Stimulated activated CD4-positive, alpha-beta T cell treated with anti-CD3 and anti-CD28 coated beads, Interleukin-2, amount 100 ng/mL, for 4 hours (primary cell): ENCODE results near the gene IL1R2.

Experiments used
- DNase-seq: peaks from one replicate; pipeline ENCODE4 v3.0.0-alpha.2; 2020; ENCODE audit warnings: low read depth

Gene IL1R2

GRCh38 chr2:102022884-102023539 is 31.3 kb downstream of the IL1R2 start:
- no peak for DNase-seq

DNA sequence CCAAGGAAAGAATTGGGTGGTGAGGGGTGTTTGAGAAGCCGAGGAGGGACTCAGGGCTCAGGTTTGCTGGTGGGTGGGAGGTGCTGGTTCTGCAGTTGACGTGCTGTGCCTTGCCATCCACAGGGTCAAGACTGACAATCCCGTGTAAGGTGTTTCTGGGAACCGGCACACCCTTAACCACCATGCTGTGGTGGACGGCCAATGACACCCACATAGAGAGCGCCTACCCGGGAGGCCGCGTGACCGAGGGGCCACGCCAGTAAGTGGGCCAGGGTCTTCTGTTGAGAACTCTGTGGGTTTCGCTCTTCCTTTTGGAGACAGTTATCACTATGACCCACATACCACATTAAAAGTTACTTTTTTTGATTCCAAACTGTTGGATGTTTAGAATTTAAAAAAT is 32.6 kb downstream of the IL1R2 start:
- no peak for DNase-seq

GRCh38 chr2:102025016-102025501 is 33.3 kb downstream of the IL1R2 start:
- DNase-seq: no peak

DNA sequence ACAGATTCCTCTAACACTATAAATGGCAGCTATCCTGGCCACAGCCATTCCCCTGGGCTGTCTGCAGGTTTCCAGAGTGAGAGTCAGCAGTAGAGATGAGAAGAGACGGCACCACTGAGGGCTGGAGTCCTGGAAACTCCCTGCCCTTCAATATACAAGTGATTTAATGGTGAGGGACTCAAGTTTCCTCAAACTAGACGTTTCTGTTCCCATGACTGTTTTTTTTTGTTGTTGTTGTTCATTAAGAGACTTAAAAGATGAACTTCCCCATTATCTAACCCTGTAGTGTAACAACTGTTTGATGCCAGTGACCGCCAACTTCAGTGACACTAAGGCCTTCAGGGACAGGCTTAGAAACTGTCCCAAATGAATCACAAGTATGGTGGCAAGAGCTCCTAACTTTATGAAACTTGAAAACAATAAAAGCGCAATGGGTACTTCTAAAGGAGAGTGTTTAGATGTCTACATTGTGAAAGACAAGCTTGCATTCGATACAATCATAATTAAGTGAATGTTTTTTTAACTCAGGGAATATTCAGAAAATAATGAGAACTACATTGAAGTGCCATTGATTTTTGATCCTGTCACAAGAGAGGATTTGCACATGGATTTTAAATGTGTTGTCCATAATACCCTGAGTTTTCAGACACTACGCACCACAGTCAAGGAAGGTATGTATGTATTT is 34.0 kb downstream of the IL1R2 start:
- no peak for DNase-seq

- no peak for DNase-seq
Observed at GRCh38 chr2:102027036-102027980, 35.5 kb downstream of the IL1R2 start.

DNA sequence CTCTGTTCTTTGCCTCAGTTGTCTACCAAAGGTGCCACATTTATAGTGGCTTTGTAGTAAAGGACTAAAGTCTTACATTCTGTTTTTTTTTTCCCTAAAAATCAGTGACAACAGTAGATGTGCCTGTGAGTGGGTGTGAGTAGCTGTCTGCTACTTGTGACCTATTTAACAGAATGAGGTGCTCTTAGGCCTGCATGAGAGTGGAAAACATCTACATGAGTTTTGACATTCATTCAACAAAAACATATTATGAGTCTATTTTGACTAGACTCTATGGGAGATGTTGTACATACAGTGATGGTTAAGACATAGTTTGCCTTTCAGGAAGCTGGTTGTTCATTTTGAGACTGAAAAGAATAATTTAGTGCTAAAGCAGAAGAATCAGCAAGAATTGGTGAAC is 36.7 kb downstream of the IL1R2 start:
- DNase-seq: no peak

DNA sequence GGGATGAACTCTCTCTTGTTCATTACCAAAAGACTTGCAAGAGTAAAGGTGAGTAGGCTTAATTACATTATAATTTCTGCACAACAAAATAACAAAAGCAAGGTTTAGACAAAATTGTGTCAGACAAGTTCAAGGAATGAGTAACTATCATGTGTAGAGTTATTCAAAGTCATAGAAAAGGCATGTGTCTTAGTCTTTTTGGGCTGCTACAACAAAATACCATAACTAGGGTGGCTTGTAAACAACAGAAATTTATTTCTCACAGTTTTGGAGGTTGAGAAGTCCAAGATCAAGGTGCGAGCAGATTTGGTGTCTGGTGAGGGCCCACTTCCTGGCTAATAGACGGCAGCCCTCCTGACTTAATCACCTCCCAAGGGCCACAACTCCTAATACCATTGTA is 37.6 kb downstream of the IL1R2 start:
- DNase-seq: no peak

DNA sequence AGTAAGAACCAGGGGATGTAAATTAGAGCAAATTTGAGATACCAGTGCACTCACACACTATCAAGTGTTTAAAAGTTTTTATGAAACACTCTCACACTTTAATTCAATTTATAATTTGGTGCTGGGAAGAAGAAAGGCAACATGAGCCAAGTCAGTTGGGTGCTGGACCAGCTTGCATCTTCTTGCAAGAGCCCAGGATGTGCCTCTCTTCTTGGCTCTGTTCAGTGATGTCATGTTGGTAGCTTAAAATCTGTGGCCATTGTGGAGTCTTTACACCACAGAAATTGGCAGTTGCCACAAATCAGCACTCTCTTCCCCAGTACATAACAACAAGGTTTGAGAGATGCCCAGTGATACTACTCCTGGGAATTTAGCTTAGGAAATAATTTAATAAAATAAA is 38.2 kb downstream of the IL1R2 start:
- DNase-seq: no peak

DNA sequence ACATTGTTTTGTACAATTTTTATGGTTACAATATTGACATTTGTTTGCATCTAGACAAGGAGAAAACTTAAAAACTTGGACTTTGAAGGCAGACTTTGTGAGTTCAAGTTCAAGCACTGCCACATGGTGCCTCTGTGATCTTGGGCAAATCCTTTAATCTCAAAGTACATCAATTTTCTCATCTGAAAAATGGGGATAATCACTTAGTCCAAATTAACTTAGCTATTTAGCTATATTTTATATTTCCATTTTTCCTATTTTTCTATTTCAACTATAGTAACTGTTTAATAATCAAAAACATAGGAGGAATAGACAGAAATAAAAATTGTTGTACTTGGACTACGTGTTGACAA is 38.7 kb downstream of the IL1R2 start:
- no peak for DNase-seq

DNA sequence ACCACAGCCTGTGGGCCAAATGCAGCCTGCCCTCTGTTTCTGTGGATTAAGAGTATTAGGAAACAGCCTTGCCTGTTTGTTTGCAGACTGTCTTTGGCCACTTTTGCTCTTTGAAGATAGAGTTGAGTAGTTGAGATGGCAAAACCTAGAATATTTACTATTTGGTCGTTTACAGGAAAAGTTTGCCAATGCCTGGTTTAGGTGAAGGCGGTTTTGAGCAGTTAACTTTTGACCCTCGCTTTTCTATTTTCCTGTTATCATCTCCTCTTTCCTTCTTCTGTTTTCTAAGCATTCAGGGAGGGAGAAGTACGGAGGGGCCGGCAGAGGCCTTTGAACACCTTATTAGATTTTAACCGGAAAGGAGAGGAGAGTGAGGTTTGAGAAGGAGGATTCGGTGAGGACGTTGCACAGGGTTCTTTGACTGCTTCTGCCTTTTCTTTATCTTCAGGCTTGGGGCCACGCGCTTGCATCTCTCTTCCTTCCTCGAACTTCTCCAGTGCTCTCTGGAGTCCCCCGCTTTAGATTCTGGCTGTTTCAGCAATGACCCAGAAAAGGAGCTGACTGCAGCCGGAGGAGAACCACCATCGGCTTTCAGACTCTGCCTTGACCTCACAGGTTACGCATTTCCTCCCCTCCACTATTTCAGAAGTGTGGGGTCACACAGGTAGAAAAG is 39.2 kb downstream of the IL1R2 start:
- DNase-seq: no peak

DNA sequence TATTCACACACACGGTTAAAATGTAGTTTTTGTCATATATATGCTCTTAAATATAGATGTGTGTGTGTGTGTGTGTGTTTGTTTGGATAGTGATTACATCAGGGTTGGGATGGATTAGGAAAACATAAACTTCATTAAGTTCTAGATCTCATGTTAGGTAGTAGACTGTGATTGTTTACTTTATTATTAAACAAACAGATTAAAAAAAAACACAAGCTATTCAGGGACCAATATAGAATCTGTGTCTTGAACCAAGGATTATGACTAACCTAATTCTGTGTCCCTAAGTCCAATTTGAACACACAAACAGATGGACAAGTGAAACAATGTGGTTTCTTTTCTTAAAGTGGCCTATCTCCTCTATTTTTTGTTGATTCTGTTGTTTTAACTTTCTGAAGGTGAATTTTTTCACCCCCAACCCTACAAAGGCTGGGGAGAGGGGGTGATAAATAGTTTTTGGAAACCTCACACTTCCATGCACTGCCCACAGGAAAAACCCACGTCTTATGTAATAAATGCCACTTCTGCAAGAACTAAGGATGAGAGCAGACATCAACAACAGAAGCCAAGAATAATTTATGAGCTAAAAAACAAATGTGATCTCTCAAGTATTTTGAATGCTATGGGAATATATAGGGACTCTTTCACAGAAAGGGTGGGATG is 40.7 kb downstream of the IL1R2 start:
- no peak for DNase-seq

DNA sequence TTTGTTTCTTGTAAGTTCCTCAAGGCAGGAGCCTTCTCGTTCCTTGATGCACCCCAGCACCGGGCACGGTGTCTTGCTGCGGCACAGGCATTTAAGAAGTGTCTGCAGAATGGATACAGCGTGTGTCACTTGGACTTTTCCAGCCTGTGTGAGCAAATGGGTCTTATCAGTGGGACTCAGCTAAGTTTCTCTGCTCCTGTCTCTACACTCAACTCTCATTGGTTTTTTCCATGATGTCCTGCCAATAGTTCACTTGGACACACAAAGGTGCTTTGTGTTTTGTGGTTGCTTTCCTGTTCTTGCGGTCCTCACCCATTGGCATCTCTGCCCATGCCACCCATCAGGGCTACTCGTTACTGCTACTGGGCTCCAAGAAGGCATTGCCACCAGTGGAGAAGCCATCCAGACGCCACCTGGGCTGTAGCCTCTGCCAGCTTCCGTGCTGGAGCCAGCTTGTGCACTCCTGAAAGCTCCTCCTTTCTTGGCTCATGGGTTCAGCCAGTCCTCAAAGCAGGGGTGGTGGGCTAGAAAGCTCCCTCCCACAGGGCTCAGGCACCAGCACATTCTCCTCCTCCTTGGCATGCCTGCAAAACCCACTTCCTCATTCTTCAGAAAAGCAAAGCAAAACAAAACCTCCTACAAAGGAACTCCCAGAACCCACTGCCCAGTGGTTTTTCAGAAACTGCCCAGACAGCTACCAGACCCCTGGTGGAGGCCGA is 41.4 kb downstream of the IL1R2 start:
- no peak for DNase-seq

DNA sequence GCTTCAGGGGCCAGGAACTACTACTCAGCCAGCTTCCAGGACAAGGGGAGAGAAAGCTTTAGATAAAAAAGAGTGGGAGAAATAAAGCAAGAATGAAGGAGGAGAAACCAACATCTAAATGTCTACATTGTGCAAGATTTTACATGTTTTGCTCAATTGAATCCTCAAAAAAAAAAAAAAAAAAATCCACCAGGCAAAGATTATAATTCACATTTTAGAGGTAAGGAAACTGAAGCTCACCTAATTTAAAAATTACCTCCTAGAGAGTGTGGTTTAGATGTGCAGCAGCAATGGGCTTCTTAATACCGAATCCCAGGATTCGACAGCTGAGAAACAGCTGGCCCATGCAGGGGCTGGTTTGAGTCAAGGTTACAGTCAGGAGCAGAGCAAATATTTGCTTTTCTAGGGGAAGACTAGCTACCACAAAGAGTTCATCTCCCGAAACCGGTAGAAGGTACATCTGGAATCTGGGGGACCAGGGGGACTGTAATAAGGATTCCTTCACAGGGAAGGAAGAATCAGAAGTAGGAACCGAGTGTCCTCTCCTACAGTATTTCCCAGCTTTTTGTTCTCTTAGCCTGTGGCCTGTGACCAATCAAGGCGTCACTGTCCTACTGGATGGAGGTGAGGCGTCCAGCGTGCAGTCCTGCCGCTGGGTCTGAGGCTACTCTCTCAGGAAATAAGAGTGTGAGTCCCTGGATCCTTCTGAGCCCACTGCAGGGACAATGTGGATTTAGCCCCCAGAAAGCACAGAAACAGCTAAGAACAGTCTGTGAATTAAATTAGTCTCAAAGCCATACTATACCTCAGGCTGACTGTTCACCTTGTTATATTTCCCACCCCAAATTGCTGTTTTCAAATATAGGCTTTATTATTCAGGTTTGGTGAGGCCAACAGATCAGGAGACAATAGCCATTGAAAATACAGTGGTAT is 42.3 kb downstream of the IL1R2 start:
- DNase-seq: no peak

DNA sequence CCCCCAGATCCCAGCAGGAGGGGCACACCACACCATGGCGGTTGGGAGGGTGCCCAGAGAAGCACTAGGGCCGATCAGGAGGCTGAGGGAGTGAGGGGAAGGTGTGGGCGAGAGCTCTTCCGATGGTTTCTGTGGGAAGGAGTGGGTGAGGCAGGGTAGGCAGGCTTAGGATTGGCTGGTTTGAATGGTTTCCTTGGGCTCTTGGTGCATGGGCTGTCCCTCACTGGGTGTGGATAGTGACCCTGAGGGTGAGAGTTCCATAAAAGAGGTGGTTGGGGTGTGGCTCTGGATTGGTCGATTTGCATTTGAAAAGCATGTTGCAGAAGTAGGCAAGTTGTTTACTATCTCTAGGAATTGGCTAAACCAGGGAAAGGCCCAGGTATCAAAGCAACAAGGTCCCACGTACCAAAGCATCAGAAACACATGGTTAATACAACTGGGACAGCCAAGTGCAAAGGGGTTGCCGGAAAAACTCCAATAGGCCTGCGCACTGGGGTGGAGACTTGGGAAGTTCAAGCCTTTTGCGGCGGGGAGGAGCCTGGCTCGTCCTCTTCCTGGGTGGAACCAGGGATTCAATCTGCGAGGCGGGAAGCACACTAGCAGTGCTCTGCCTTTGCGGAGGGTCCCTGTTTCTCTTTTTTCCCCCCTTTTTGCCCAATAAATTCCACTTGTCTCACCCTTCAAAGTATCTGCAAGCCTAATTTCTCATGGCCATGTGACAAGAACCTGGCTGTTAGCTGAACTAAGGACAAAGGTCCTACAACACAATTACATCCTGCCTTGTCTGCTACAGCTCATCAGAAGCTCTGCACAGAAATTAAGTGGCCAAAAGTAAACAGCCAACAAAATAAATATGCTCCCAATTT is 43.2 kb downstream of the IL1R2 start:
- DNase-seq: no peak

DNA sequence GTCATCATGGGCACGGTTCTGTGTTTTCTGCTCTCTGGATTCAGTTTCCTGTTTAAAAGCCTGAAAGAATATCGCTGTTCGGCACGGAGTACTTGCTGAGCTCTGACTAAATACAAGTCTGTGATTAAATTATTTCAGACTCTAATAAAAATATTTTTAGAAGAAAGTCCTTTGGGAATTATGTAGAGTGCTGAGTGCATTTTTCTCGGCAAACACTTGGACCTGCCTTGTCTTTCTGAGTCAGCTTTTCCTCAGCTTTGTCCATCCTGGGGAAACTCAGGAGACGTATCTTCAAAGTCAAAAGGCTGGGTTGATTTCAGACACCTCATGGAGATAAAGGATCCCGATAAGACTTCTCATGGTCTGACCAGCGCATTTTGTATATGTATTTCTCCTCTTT is 45.9 kb downstream of the IL1R2 start:
- DNase-seq: no peak

GRCh38 chr2:102040229-102040628 is 48.5 kb downstream of the IL1R2 start:
- no peak for DNase-seq

DNA sequence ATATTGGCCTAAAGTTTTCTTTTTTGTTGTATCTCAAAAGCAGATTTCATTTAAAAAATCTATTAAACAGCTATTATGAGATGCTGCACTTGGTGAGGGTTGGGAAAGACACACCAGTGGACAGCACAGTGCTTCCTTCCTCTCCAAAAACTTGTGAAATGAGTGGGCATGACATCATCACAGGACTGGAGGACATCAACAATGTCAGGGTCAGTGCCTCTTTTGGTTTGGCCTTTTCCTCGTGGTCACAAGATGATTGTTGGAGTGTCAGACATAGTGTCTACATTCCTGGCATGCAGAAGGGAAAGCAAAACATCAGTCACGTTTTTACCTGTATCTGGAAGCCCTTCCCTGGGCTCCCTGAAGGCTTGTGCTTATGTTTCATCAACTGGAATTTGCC is 49.6 kb downstream of the IL1R2 start:
- no peak for DNase-seq

DNA sequence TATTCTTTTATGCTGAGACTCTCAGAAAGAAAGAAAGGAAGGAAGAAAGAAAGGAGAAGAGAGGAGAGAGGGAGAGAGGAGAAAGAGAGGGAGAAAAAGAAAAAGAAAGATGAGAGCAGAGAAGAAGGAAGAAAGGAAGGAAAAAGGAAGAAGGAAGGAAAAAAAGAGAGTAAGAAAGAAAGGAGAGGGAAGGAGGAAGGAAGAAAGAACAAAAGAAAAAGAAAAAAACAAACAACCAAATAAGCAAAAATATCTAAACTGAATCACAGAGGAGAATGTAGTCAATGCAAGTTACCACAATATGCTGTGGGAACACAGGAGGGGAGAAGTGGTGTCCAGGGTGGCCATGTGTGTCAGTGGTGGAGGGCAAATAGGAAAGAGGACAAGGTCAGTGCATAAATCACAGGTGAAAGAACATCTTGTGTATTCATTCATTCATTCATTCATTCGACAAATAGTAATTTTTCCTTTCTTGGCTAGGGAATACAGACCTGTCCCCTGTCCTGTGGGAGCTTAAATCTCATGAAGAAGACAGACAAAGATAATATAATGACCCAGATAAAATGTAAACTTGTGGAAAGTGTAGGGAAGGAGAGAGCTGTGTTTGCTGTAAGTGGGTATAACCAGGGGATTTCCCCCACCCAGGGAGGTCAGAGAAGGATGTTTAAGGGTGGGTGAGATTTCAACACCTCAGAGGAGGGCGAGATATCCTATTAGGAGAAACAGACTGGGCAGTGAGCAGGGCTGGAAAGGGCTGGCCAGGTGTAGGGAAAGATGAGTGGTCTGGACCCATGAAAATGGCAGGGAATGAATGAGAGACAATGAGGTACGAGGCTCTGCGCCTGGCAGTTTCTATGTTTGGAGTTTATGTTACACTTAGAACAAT is 50.7 kb downstream of the IL1R2 start:
- no peak for DNase-seq
